Tibial nerve (tissue), 3 donors: Measurements from ENCODE around the gene CBY3.
"Not testable (repeated sequence)": the region's sequence is repeated elsewhere in the genome, so short reads cannot be mapped to it uniquely, and the experiment has no call there.

Experiments used
- EP300 ChIP-seq, 2 donors: sonication (generic); formaldehyde crosslinking; IDR thresholded peaks; one replicate each; pipeline ENCODE4 v1.6.1; 2017; ENCODE audit warnings: antibody characterized with exemption in 2 of 2, mild to moderate bottlenecking in 1 of 2
- POLR2A ChIP-seq, 2 donors: fragments of 450-650 bp; IDR thresholded peaks; one replicate each; pipeline ENCODE4 v1.6.1; 2017; ENCODE audit warnings: antibody characterized with exemption in 2 of 2, mild to moderate bottlenecking in 2 of 2, moderate library complexity in 2 of 2

DNA sequence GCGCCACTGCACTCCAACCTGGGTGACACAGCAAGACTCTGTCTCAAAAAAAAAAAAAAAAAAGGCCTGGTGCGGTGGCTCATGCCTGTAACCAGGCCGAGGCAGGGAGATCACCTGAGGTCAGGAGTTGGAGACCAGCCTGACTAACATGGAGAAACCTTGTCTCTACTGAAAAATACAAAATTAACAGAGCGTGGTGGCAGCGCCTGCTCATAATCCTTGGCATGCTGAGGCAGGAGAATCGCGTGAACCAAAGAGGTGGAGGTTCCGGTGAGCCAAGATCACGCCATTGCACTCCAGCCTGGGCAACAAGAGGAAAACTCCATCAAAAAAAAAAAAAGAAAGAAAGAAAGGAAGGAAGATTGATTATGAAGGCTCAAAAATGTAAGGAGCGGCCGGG is 41.5 kb downstream of the CBY3 start:
- TF ChIP-seq EP300, POLR2A (IDR thresholded peaks at IDR 0.05): not testable (repeated sequence)
